HUES6 (cell line): Measurements from ENCODE around the gene SEMA3B.
A peak's percentile ranks its signal among the peaks of the same experiment; 100 is the strongest.

ENCODE experiments used
- H3K27ac ChIP-seq: 2 replicates; pipeline ENCODE4 v1.7.0; 2013; ENCODE audit warnings: low read depth, mild to moderate bottlenecking, low read length, inconsistent platforms
- H3K27me3 ChIP-seq: 2 replicates; pipeline ENCODE4 v1.6.1; 2013; ENCODE audit warnings: low read length; ENCODE audit not compliant: control insufficient read depth, insufficient read depth
- H3K36me3 ChIP-seq: 2 replicates; pipeline ENCODE4 v1.6.1; 2013; ENCODE audit warnings: low read length; ENCODE audit not compliant: control insufficient read depth, insufficient read depth
- H3K4me1 ChIP-seq: 2 replicates; pipeline ENCODE4 v1.6.1; 2013; ENCODE audit warnings: low read length; ENCODE audit not compliant: control insufficient read depth, insufficient read depth
- H3K4me3 ChIP-seq: 2 replicates; pipeline ENCODE4 v1.5.1; 2013; ENCODE audit warnings: low read depth, low read length
- H3K9ac ChIP-seq: one replicate; pipeline ENCODE4 v1.6.1; 2013; ENCODE audit warnings: mild to moderate bottlenecking, low read length
- H3K9me3 ChIP-seq: 2 replicates; pipeline ENCODE4 v1.6.1; 2013; ENCODE audit warnings: low read depth, low read length; ENCODE audit not compliant: control insufficient read depth, insufficient read depth

SEMA3B gene

GRCh38 chr3:50246517-50246954 is 22.4 kb upstream of the SEMA3B start:
- Histone ChIP-seq H3K36me3 (peaks cover 24% of the 10 kb centered on the region), H3K9ac (peak overlapping the region; percentile 64), H3K4me3 (peak overlapping the region; percentile 30), H3K9me3 (no peaks in the 10 kb centered on the region), H3K27ac (peak overlapping the region; percentile 88), H3K27me3 (no peaks in the 10 kb centered on the region), H3K4me1 (peaks cover 55% of the 10 kb centered on the region)

GRCh38 chr3:50248387-50248786 is 20.6 kb upstream of the SEMA3B start:
- peak overlapping the region; percentile 0 for H3K9ac ChIP-seq
- H3K27me3 ChIP-seq = no peaks in the 10 kb centered on the region
- peaks cover 37% of the 10 kb centered on the region for H3K4me1 ChIP-seq
- no peak overlapping the region for H3K27ac ChIP-seq
- no peak overlapping the region for H3K4me3 ChIP-seq
- no peaks in the 10 kb centered on the region for H3K9me3 ChIP-seq
- H3K36me3 ChIP-seq = peaks cover 42% of the 10 kb centered on the region

- H3K27me3 ChIP-seq = no peaks in the 10 kb centered on the region
- peaks cover 52% of the 10 kb centered on the region for H3K36me3 ChIP-seq
- no peak overlapping the region for H3K9ac ChIP-seq
- no peak overlapping the region for H3K27ac ChIP-seq
- no peaks in the 10 kb centered on the region for H3K9me3 ChIP-seq
- no peak overlapping the region for H3K4me3 ChIP-seq
- peaks cover 30% of the 10 kb centered on the region for H3K4me1 ChIP-seq
Measured at GRCh38 chr3:50249457-50249856, 19.5 kb upstream of the SEMA3B start.

- Histone ChIP-seq H3K4me1 (peaks cover 26% of the 10 kb centered on the region), H3K9me3 (no peaks in the 10 kb centered on the region), H3K9ac (no peak overlapping the region), H3K4me3 (no peak overlapping the region), H3K27me3 (no peaks in the 10 kb centered on the region), H3K36me3 (peaks cover 62% of the 10 kb centered on the region), H3K27ac (no peak overlapping the region)
Measured at GRCh38 chr3:50250514-50250913, 18.4 kb upstream of the SEMA3B start.

- H3K27ac ChIP-seq = no peak overlapping the region
- H3K4me1 ChIP-seq = peaks cover 21% of the 10 kb centered on the region
- H3K9me3 ChIP-seq = no peaks in the 10 kb centered on the region
- no peak overlapping the region for H3K4me3 ChIP-seq
- no peak overlapping the region for H3K9ac ChIP-seq
- H3K27me3 ChIP-seq = no peaks in the 10 kb centered on the region
- H3K36me3 ChIP-seq = peaks cover 65% of the 10 kb centered on the region
Measured at GRCh38 chr3:50251220-50251619, 17.7 kb upstream of the SEMA3B start.

- H3K9me3 ChIP-seq = no peaks in the 10 kb centered on the region
- H3K4me3 ChIP-seq = no peak overlapping the region
- H3K9ac ChIP-seq = no peak overlapping the region
- no peaks in the 10 kb centered on the region for H3K27me3 ChIP-seq
- H3K4me1 ChIP-seq = peaks cover 10% of the 10 kb centered on the region
- H3K36me3 ChIP-seq = peaks cover 77% of the 10 kb centered on the region
- H3K27ac ChIP-seq = no peak overlapping the region
Measured at GRCh38 chr3:50254577-50255250, 14.2 kb upstream of the SEMA3B start.

- Histone ChIP-seq H3K27ac (no peak overlapping the region), H3K4me1 (peaks cover 12% of the 10 kb centered on the region), H3K4me3 (no peak overlapping the region), H3K36me3 (peaks cover 72% of the 10 kb centered on the region), H3K9me3 (no peaks in the 10 kb centered on the region), H3K27me3 (no peaks in the 10 kb centered on the region), H3K9ac (no peak overlapping the region)
Measured at GRCh38 chr3:50255251-50255615, 13.7 kb upstream of the SEMA3B start.

- Histone ChIP-seq H3K27ac (no peak overlapping the region), H3K4me1 (peaks cover 23% of the 10 kb centered on the region), H3K36me3 (peaks cover 56% of the 10 kb centered on the region), H3K9me3 (no peaks in the 10 kb centered on the region), H3K27me3 (no peaks in the 10 kb centered on the region), H3K9ac (no peak overlapping the region), H3K4me3 (no peak overlapping the region)
Measured at GRCh38 chr3:50256978-50257890, 11.7 kb upstream of the SEMA3B start.

- H3K36me3 ChIP-seq = peaks cover 47% of the 10 kb centered on the region
- H3K4me1 ChIP-seq = peaks cover 23% of the 10 kb centered on the region
Measured at GRCh38 chr3:50258029-50258680, 10.8 kb upstream of the SEMA3B start.

GRCh38 chr3:50258979-50259378 is 10.0 kb upstream of the SEMA3B start:
- Histone ChIP-seq H3K27ac (no peak overlapping the region), H3K9ac (no peak overlapping the region), H3K9me3 (no peaks in the 10 kb centered on the region), H3K4me1 (peaks cover 29% of the 10 kb centered on the region), H3K4me3 (no peak overlapping the region), H3K27me3 (no peaks in the 10 kb centered on the region), H3K36me3 (peaks cover 40% of the 10 kb centered on the region)

More at GRCh38 chr3:50258029-50258680, 10.8 kb upstream of the SEMA3B start:
- H3K9ac ChIP-seq = no peak overlapping the region
- H3K9me3 ChIP-seq = no peaks in the 10 kb centered on the region
- H3K27ac ChIP-seq = no peak overlapping the region
- no peaks in the 10 kb centered on the region for H3K27me3 ChIP-seq
- no peak overlapping the region for H3K4me3 ChIP-seq
